CD14-positive monocyte (primary cell): Measurements from ENCODE around the gene ACKR1. TPM values are rescaled to one million over a fixed set of nuclear protein-coding genes. Genes with fewer than 3 reads are reported as not detected.

Experiments
- DNase-seq, 3 donors: peaks; one replicate each; pipeline ENCODE4 v3.0.0-alpha.2; 2011 to 2022
- H2AFZ ChIP-seq: 2 replicates; pipeline ENCODE4 v1.6.0; 2012; ENCODE audit warnings: mild to moderate bottlenecking, low read depth, low read length, inconsistent platforms; ENCODE audit not compliant: insufficient read depth, poor library complexity, severe bottlenecking
- H3K27ac ChIP-seq, 2 donors: 1 replicate in 1 of 2; 2 replicates in 1 of 2; pipeline ENCODE4 v1.5.1; 2012 to 2013; ENCODE audit warnings: low read length in 2 of 2, control low read depth in 1 of 2, inconsistent platforms in 1 of 2, low read depth in 1 of 2, mild to moderate bottlenecking in 1 of 2
- H3K27me3 ChIP-seq, 2 donors: one replicate each; pipeline versions ENCODE4 v1.6.0 to v1.6.1; 2011 to 2013; ENCODE audit warnings: low read length in 2 of 2; ENCODE audit not compliant: control insufficient read depth in 2 of 2, insufficient read depth in 2 of 2
- H3K36me3 ChIP-seq, 2 donors: replicated peaks in 1 of 2; 1 replicate in 1 of 2; 2 replicates in 1 of 2; pipeline versions ENCODE4 v1.5.1 to v1.6.1; 2012 to 2013; ENCODE audit warnings: low read length in 2 of 2, control low read depth in 1 of 2, inconsistent platforms in 1 of 2, mild to moderate bottlenecking in 1 of 2; ENCODE audit not compliant: insufficient read depth in 2 of 2, control insufficient read depth in 1 of 2
- H3K4me1 ChIP-seq, 2 donors: 1 replicate in 1 of 2; 2 replicates in 1 of 2; pipeline versions ENCODE4 v1.5.1 to v1.6.1; 2012 to 2013; ENCODE audit warnings: low read length in 2 of 2, control low read depth in 1 of 2, inconsistent platforms in 1 of 2, mild to moderate bottlenecking in 1 of 2, moderate library complexity in 1 of 2; ENCODE audit not compliant: insufficient read depth in 2 of 2, control insufficient read depth in 1 of 2
- H3K4me2 ChIP-seq: replicated peaks from 2 replicates; pipeline ENCODE3; 2012; ENCODE audit warnings: low read length, moderate library complexity, mild to moderate bottlenecking; ENCODE audit not compliant: poor library complexity, severe bottlenecking; ENCODE audit errors: extremely low read depth
- H3K4me3 ChIP-seq, 3 experiments: fragments of 200-600 bp in 1 of 3; sonication (generic) in 1 of 3; replicated peaks in 1 of 3; 1 replicate in 2 of 3; 2 replicates in 1 of 3; pipeline ENCODE4 v1.5.1; 2011 to 2013; ENCODE audit warnings: low read length in 3 of 3, mild to moderate bottlenecking in 3 of 3, control low read depth in 2 of 3, low read depth in 2 of 3, inconsistent platforms in 1 of 3, moderate library complexity in 1 of 3
- H3K79me2 ChIP-seq: 2 replicates; pipeline ENCODE4 v1.6.0; 2012; ENCODE audit warnings: mild to moderate bottlenecking, control low read depth, inconsistent platforms, low read length, moderate library complexity; ENCODE audit not compliant: insufficient read depth
- H3K9ac ChIP-seq: 2 replicates; pipeline ENCODE4 v1.6.0; 2017; ENCODE audit warnings: low read length, mild to moderate bottlenecking; ENCODE audit not compliant: insufficient read depth, poor library complexity, severe bottlenecking
- H3K9me3 ChIP-seq, 2 donors: replicated peaks in 1 of 2; 1 replicate in 1 of 2; 2 replicates in 1 of 2; pipeline versions ENCODE4 v1.5.1 to v1.6.1; 2012 to 2013; ENCODE audit warnings: low read length in 2 of 2, control low read depth in 1 of 2; ENCODE audit not compliant: control insufficient read depth in 1 of 2, insufficient read depth in 1 of 2
- H4K20me1 ChIP-seq: 2 replicates; pipeline ENCODE4 v1.6.0; 2012; ENCODE audit warnings: mild to moderate bottlenecking, low read length, control low read depth, moderate library complexity; ENCODE audit not compliant: insufficient read depth
- H3K27ac Mint-ChIP-seq, 7 donors: one replicate each; pipeline ENCODE4 v1.8.0; 2020; ENCODE audit warnings: mild to moderate bottlenecking in 7 of 7, mixed read lengths in 7 of 7, moderate library complexity in 6 of 7, inconsistent platforms in 2 of 7
- H3K27me3 Mint-ChIP-seq, 3 donors: one replicate each; pipeline ENCODE4 v1.8.0; 2021 to 2022; ENCODE audit warnings: low read depth in 3 of 3, mild to moderate bottlenecking in 3 of 3, mixed read lengths in 3 of 3, moderate library complexity in 3 of 3, inconsistent platforms in 1 of 3
- H3K36me3 Mint-ChIP-seq, 2 donors: one replicate each; pipeline ENCODE4 v1.8.0; 2020; ENCODE audit warnings: mixed read lengths in 2 of 2, inconsistent platforms in 1 of 2, mild to moderate bottlenecking in 1 of 2
- H3K4me1 Mint-ChIP-seq: one replicate; pipeline ENCODE4 v1.8.0; 2020; ENCODE audit warnings: mild to moderate bottlenecking, mixed read lengths
- H3K4me3 Mint-ChIP-seq, 2 donors: one replicate each; pipeline ENCODE4 v1.8.0; 2020; ENCODE audit warnings: mild to moderate bottlenecking in 2 of 2, mixed read lengths in 2 of 2, moderate library complexity in 1 of 2
- H3K9me3 Mint-ChIP-seq, 7 donors: one replicate each; pipeline ENCODE4 v1.8.0; 2020 to 2022; ENCODE audit warnings: mixed read lengths in 7 of 7, mild to moderate bottlenecking in 6 of 7, moderate library complexity in 6 of 7, inconsistent platforms in 2 of 7
- WGBS: methylation state at CpG from one replicate; pipeline ENCODE4 v1.1.5; 2013; ENCODE audit warnings: missing lambda C conversion rate; ENCODE audit not compliant: insufficient coverage; 5-methylcytosine and 5-hydroxymethylcytosine counted together
- intact Hi-C, 2 donors: fragments of 100-400 bp; cut with micrococcal nuclease; formaldehyde crosslinking; loops; one replicate each; pipeline versions ENCODE4 v1.15.0 to v1.15.1; 2023
- polyA plus RNA-seq, 3 donors: library from polyadenylated mRNA; depleted of rRNA in 1 of 3; unstranded in 2 of 3; stranded (reverse) in 1 of 3; fragments of 300-500 nt in 2 of 3; fragments of >200 nt in 1 of 3; fragmentation: Illumina TruSeq in 2 of 3; gene quantifications; 1 replicate in 2 of 3; 2 replicates in 1 of 3; pipeline ENCODE4 v1.2.3, GENCODE V29; 2012 to 2021
- TF ChIP-seq, protein P1 (sequence below): fragments of 200-600 bp; IDR thresholded peaks from one replicate; pipeline ENCODE4 v1.8.0; 2022; ENCODE audit warnings: antibody characterized with exemption, mild to moderate bottlenecking

ACKR1 gene
- polyA plus RNA-seq, 3 donors: 0.14 TPM; not detected in 2

- Histone ChIP-seq H3K4me1 (peaks cover 0 to 3% of the 10 kb centered on the region in 2 donors), H3K9ac (no peak overlapping the region), H3K9me3 (no peaks in the 10 kb centered on the region), H4K20me1 (no peaks in the 10 kb centered on the region), H3K27ac (no peak overlapping the region), H3K27me3 (peaks cover 22 to 28% of the 10 kb centered on the region in 2 donors), H3K79me2 (no peaks in the 10 kb centered on the region), H2AFZ (no peak overlapping the region), H3K36me3 (no peaks in the 10 kb centered on the region), H3K4me3 (no peak overlapping the region), H3K4me2 (no peak overlapping the region)
- TF ChIP-seq, protein P1, sequence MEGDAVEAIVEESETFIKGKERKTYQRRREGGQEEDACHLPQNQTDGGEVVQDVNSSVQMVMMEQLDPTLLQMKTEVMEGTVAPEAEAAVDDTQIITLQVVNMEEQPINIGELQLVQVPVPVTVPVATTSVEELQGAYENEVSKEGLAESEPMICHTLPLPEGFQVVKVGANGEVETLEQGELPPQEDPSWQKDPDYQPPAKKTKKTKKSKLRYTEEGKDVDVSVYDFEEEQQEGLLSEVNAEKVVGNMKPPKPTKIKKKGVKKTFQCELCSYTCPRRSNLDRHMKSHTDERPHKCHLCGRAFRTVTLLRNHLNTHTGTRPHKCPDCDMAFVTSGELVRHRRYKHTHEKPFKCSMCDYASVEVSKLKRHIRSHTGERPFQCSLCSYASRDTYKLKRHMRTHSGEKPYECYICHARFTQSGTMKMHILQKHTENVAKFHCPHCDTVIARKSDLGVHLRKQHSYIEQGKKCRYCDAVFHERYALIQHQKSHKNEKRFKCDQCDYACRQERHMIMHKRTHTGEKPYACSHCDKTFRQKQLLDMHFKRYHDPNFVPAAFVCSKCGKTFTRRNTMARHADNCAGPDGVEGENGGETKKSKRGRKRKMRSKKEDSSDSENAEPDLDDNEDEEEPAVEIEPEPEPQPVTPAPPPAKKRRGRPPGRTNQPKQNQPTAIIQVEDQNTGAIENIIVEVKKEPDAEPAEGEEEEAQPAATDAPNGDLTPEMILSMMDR: no peak
- Mint-ChIP-seq H3K4me3 (no peak overlapping the region), H3K27me3 (peaks cover 6 to 25% (median 17%) of the 10 kb centered on the region in 3 donors), H3K4me1 (peaks cover 10% of the 10 kb centered on the region), H3K27ac (peak overlapping the region in 1 of 7 donors; percentile 55), H3K9me3 (no peaks in the 10 kb centered on the region), H3K36me3 (no peaks in the 10 kb centered on the region)
- intact Hi-C loops: loop anchor here (5.0 kb wide), 3 partner anchors 35 to 730 kb away; no protein-coding TSS in a partner anchor
- 40% methylated on average over 1 of the region's 4 CpGs for WGBS
- peak; percentile 35 to 54 (median 50) for DNase-seq
These were observed 42.0 kb upstream of the ACKR1 start for GRCh38 chr1:159162516-159163265.

DNA sequence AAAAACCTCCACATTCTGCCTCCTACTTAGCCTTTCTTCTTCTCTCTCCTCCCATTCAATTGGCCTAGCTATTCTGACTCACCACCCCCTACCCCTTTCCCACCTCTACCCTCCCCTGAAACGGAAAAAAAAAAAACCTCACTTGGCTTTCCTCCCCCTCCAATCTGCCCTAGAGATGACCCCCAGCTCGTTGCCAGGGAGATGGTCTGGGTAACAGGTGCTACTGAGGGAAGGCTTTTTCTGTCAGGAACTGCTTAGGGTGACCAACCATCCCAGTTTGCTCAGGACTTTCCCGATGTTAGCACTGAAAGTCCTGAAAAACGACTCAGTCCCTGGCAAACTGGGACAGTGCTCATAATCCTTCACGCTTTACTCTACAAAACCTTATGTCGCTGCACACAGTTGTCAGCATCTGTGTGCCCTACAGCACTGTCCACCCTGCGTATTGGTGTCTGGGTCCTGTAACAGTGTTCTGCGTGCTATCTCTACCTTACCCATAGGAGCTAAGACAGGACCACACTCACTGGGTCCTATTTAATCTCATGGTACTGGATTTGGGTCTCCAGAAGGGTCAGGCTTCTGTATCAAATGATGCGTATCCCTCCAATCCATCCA, 41.0 kb upstream of the ACKR1 start:
- H3K27me3 Mint-ChIP-seq: peaks cover 13 to 32% (median 25%) of the 10 kb centered on the region in 3 donors
- H3K27ac ChIP-seq: no peak overlapping the region
- H3K4me3 ChIP-seq: no peak overlapping the region
- 94% methylated on average over 7 of the region's 9 CpGs for WGBS
- H3K9ac ChIP-seq: no peak overlapping the region
- no peaks in the 10 kb centered on the region for H3K36me3 Mint-ChIP-seq
- H3K4me1 ChIP-seq: peaks cover 0 to 3% of the 10 kb centered on the region in 2 donors
- H3K4me3 Mint-ChIP-seq: no peak overlapping the region
- TF ChIP-seq, protein P1: no peak
- no peaks in the 10 kb centered on the region for H4K20me1 ChIP-seq
- no peak overlapping the region for H3K27ac Mint-ChIP-seq
- H3K36me3 ChIP-seq: no peaks in the 10 kb centered on the region
- no peak for DNase-seq
- H2AFZ ChIP-seq: no peak overlapping the region
- H3K27me3 ChIP-seq: peaks cover 32 to 39% of the 10 kb centered on the region in 2 donors
- H3K79me2 ChIP-seq: no peaks in the 10 kb centered on the region
- no peaks in the 10 kb centered on the region for H3K9me3 ChIP-seq
- no peak overlapping the region for H3K4me2 ChIP-seq
- intact Hi-C loops: loop anchor here (5.0 kb wide), 3 partner anchors 34 to 729 kb away; no protein-coding TSS in a partner anchor
- no peaks in the 10 kb centered on the region for H3K9me3 Mint-ChIP-seq
- peaks cover 10% of the 10 kb centered on the region for H3K4me1 Mint-ChIP-seq
